ENCODE results near the gene ALMS1.
A peak's percentile ranks its signal among the peaks of the same experiment; 100 is the strongest.
"Not testable (repeated sequence)": the region's sequence is repeated elsewhere in the genome, so short reads cannot be mapped to it uniquely, and the experiment has no call there.

The ALMS1 gene

GRCh38 chr2:73504850-73505249 is 119.2 kb downstream of the ALMS1 start:
- DNase-seq = not testable (repeated sequence)

GRCh38 chr2:73510470-73510869 is 124.8 kb downstream of the ALMS1 start:
- not testable (repeated sequence) for DNase-seq

GRCh38 chr2:73516033-73516432 is 130.4 kb downstream of the ALMS1 start:
- DNase-seq = no peak

- no peak for DNase-seq
These were observed 143.1 kb downstream of the ALMS1 start for GRCh38 chr2:73528688-73529087.

- DNase-seq = not testable (repeated sequence)
These were observed 145.1 kb downstream of the ALMS1 start for GRCh38 chr2:73530773-73531172.

- no peak for DNase-seq
These were observed 146.7 kb downstream of the ALMS1 start for GRCh38 chr2:73532381-73532780.

- no peak for DNase-seq
These were observed 150.7 kb downstream of the ALMS1 start for GRCh38 chr2:73536133-73536840.

GRCh38 chr2:73560875-73561274 is 175.2 kb downstream of the ALMS1 start:
- DNase-seq = not testable (repeated sequence)

GRCh38 chr2:73561422-73561821 is 175.8 kb downstream of the ALMS1 start:
- no peak for DNase-seq

- no peak for DNase-seq
These were observed 179.3 kb downstream of the ALMS1 start for GRCh38 chr2:73564986-73565385.

GRCh38 chr2:73566288-73566878 is 180.7 kb downstream of the ALMS1 start:
- no peak for DNase-seq

- DNase-seq = no peak
These were observed 189.6 kb downstream of the ALMS1 start for GRCh38 chr2:73575261-73575660.

GRCh38 chr2:73582364-73582763 is 196.7 kb downstream of the ALMS1 start:
- DNase-seq = no peak

- no peak for DNase-seq
These were observed 202.5 kb downstream of the ALMS1 start for GRCh38 chr2:73588177-73588576.

- DNase-seq = no peak
These were observed 208.0 kb downstream of the ALMS1 start for GRCh38 chr2:73593680-73594079.

- no peak for DNase-seq
These were observed 208.6 kb downstream of the ALMS1 start for GRCh38 chr2:73594251-73594650.

GRCh38 chr2:73601780-73602179 is 216.1 kb downstream of the ALMS1 start:
- no peak for DNase-seq

- peak in 1 of 2 donors; percentile 16 for DNase-seq
These were observed 217.5 kb downstream of the ALMS1 start for GRCh38 chr2:73603099-73603588.

- DNase-seq = not testable (repeated sequence)
These were observed 219.0 kb downstream of the ALMS1 start for GRCh38 chr2:73604589-73604988.

GRCh38 chr2:73610111-73610510 is 224.5 kb downstream of the ALMS1 start:
- DNase-seq = no peak

GRCh38 chr2:73611193-73611592 is 225.6 kb downstream of the ALMS1 start:
- DNase-seq = no peak

GRCh38 chr2:73611867-73612266 is 226.2 kb downstream of the ALMS1 start:
- DNase-seq = no peak

GRCh38 chr2:73614105-73614504 is 228.5 kb downstream of the ALMS1 start:
- peak in 1 of 2 donors; percentile 16 for DNase-seq

GRCh38 chr2:73614997-73615396 is 229.4 kb downstream of the ALMS1 start:
- DNase-seq = no peak

GRCh38 chr2:73619925-73620324 is 234.3 kb downstream of the ALMS1 start:
- DNase-seq = not testable (repeated sequence)
